ENCODE results near the gene WWOX. TPM values are rescaled to one million over a fixed set of nuclear protein-coding genes. Genes with fewer than 3 reads are reported as not detected.
A peak's percentile ranks its signal among the peaks of the same experiment; 100 is the strongest.

Gene WWOX
- total and polyA plus RNA-seq, 2 of the 13 experiments (the other 11 are each of a cell fraction or from before 2014, with no cell fraction given) = 9.1 to 37.4 TPM

- peak; percentile 81; the same call in 1 of the 2 replicates for TF ChIP-seq AFF4 (CRISPR knock-in tag; IDR thresholded peaks at IDR 0.05)
- peak; percentile 94; the same call in 1 of the 2 replicates for TF ChIP-seq ZNF280D (CRISPR knock-in tag; IDR thresholded peaks at IDR 0.05)
- TF ChIP-seq ZNF644 (CRISPR knock-in tag; IDR thresholded peaks at IDR 0.05; ENCODE audit: low read depth) = peak; percentile 73
- peak; percentile 82 for TF ChIP-seq TBX3 (IDR thresholded peaks at IDR 0.05; ENCODE audit: borderline replicate concordance)
- no peak for TF ChIP-seq LRRFIP1 (CRISPR knock-in tag; conservative IDR thresholded peaks at IDR 0.05)
- TF ChIP-seq CBX5 (CRISPR knock-in tag; IDR thresholded peaks at IDR 0.05; ENCODE audit: borderline replicate concordance) = peak; percentile 88; the same call in 1 of the 2 replicates
- peak; percentile 55; the same call in 1 of the 2 replicates for TF ChIP-seq TP53 (CRISPR knock-in tag; conservative IDR thresholded peaks at IDR 0.05)
- TF ChIP-seq SUZ12 (IDR thresholded peaks at IDR 0.05; ENCODE audit: low read depth, low read length) = no peak
- TF ChIP-seq SAP130 (CRISPR knock-in tag; IDR thresholded peaks at IDR 0.05; ENCODE audit: low read depth) = peak; percentile 90
- no peak for TF ChIP-seq ZNF720 (CRISPR knock-in tag; IDR thresholded peaks at IDR 0.05)
- TF ChIP-seq ZUFSP (CRISPR knock-in tag; IDR thresholded peaks at IDR 0.05; ENCODE audit: borderline replicate concordance) = no peak
- no peak for TF ChIP-seq NONO (IDR thresholded peaks at IDR 0.05)
- TF ChIP-seq NONO (CRISPR knock-in tag; conservative IDR thresholded peaks at IDR 0.05) = peak; percentile 74; the same call in 1 of the 2 replicates
- TF ChIP-seq ZNF652 (CRISPR knock-in tag; IDR thresholded peaks at IDR 0.05; ENCODE audit: borderline replicate concordance, low read depth) = peak; percentile 63; the same call in 1 of the 2 replicates
- peak; percentile 99 for TF ChIP-seq SALL1 (CRISPR knock-in tag; IDR thresholded peaks at IDR 0.05)
- TF ChIP-seq ZNF343 (CRISPR knock-in tag; IDR thresholded peaks at IDR 0.05) = peak; percentile 45; the same call in 1 of the 2 replicates
- TF ChIP-seq ZNF547 (CRISPR knock-in tag; IDR thresholded peaks at IDR 0.05) = no peak
- 0 out of 2 replicates have a peak, but pooled peaks have one; percentile 58 for TF ChIP-seq SNAI1 (CRISPR knock-in tag; IDR thresholded peaks at IDR 0.05; ENCODE audit: borderline replicate concordance)
Measured at GRCh38 chr16:78485188-78485916, 385.9 kb downstream of the WWOX start (continued).
